ENCODE measurements around the gene MRPL34.

- no peak for TF ChIP-seq REST (IDR thresholded peaks at IDR 0.05; ENCODE audit: insufficient read depth in 1 of 2, low read depth in 2 of 2, low read length in 2 of 2)
- no peak for TF ChIP-seq POLR2AphosphoS5 (IDR thresholded peaks at IDR 0.05; ENCODE audit: low read depth, low read length)
- no peak for TF ChIP-seq TAF1 (IDR thresholded peaks at IDR 0.05; ENCODE audit: borderline replicate concordance, insufficient read depth, low read length)
- TF ChIP-seq SIN3A (IDR thresholded peaks at IDR 0.05; ENCODE audit: borderline replicate concordance, insufficient read depth, low read length): no peak
- TF ChIP-seq FOXP2 (optimal IDR thresholded peaks at IDR 0.05; ENCODE audit: borderline replicate concordance, extremely low read depth, extremely low read length, insufficient read depth): no peak
These were observed 44.8 kb upstream of the MRPL34 start for GRCh38 chr19:17260842-17261325.

Measured in PFSK-1 (cell line).